ENCODE measurements around the gene ITGA3.
A peak's percentile ranks its signal among the peaks of the same experiment; 100 is the strongest.

ITGA3 gene

GRCh38 chr17:50094243-50094752 is 38.4 kb downstream of the ITGA3 start:
- DNase-seq (ENCODE audit: low spot score): peak; percentile 83

- peak; percentile 95 for DNase-seq (ENCODE audit: low spot score)
Observed at GRCh38 chr17:50094753-50095619, 39.1 kb downstream of the ITGA3 start, which contains the start of gene PDK2. PDK2 (plus strand) TSS chr17:50095351; CDS start chr17:50095436, 85 bp downstream.

- no peak for DNase-seq (ENCODE audit: low spot score)
Observed at GRCh38 chr17:50095626-50096037, 39.7 kb downstream of the ITGA3 start.

GRCh38 chr17:50096092-50096491 is 40.2 kb downstream of the ITGA3 start:
- no peak for DNase-seq (ENCODE audit: low spot score)

GRCh38 chr17:50096758-50097157 is 40.8 kb downstream of the ITGA3 start:
- DNase-seq (ENCODE audit: low spot score): no peak

- DNase-seq (ENCODE audit: low spot score): no peak
Observed at GRCh38 chr17:50097455-50097854, 41.5 kb downstream of the ITGA3 start.

- no peak for DNase-seq (ENCODE audit: low spot score)
Observed at GRCh38 chr17:50097926-50098325, 42.0 kb downstream of the ITGA3 start.

- no peak for DNase-seq (ENCODE audit: low spot score)
Observed at GRCh38 chr17:50098583-50098982, 42.7 kb downstream of the ITGA3 start.

GRCh38 chr17:50099003-50099402 is 43.1 kb downstream of the ITGA3 start:
- no peak for DNase-seq (ENCODE audit: low spot score)

GRCh38 chr17:50100480-50100883 is 44.6 kb downstream of the ITGA3 start:
- DNase-seq (ENCODE audit: low spot score): peak; percentile 31

GRCh38 chr17:50100921-50101345 is 45.0 kb downstream of the ITGA3 start:
- DNase-seq (ENCODE audit: low spot score): peak; percentile 83

- peak; percentile 66 for DNase-seq (ENCODE audit: low spot score)
Observed at GRCh38 chr17:50101346-50102163, 45.6 kb downstream of the ITGA3 start.

GRCh38 chr17:50102164-50102991 is 46.5 kb downstream of the ITGA3 start:
- DNase-seq (ENCODE audit: low spot score): peak; percentile 83

GRCh38 chr17:50103252-50103651 is 47.3 kb downstream of the ITGA3 start:
- DNase-seq (ENCODE audit: low spot score): no peak

GRCh38 chr17:50103941-50104340 is 48.0 kb downstream of the ITGA3 start:
- DNase-seq (ENCODE audit: low spot score): no peak

- no peak for DNase-seq (ENCODE audit: low spot score)
Observed at GRCh38 chr17:50105811-50106210, 49.9 kb downstream of the ITGA3 start.

- DNase-seq (ENCODE audit: low spot score): no peak
Observed at GRCh38 chr17:50106393-50107131, 50.7 kb downstream of the ITGA3 start.

GRCh38 chr17:50107790-50108414 is 52.0 kb downstream of the ITGA3 start:
- DNase-seq (ENCODE audit: low spot score): no peak

GRCh38 chr17:50108556-50108955 is 52.6 kb downstream of the ITGA3 start:
- DNase-seq (ENCODE audit: low spot score): no peak

- no peak for DNase-seq (ENCODE audit: low spot score)
Observed at GRCh38 chr17:50109207-50109606, 53.3 kb downstream of the ITGA3 start.

GRCh38 chr17:50109785-50110184 is 53.9 kb downstream of the ITGA3 start:
- DNase-seq (ENCODE audit: low spot score): no peak

All from SW480 (cell line).